IPS-18a (cell line): Measurements from ENCODE around the gene CALHM3.
"Not testable (repeated sequence)": the region's sequence is repeated elsewhere in the genome, so short reads cannot be mapped to it uniquely, and the experiment has no call there.

ENCODE experiments used
- H3K27ac ChIP-seq: one replicate; pipeline ENCODE4 v1.5.1; 2013; ENCODE audit warnings: low read length
- H3K27me3 ChIP-seq: one replicate; pipeline ENCODE4 v1.6.1; 2013; ENCODE audit warnings: mild to moderate bottlenecking, low read length; ENCODE audit not compliant: control insufficient read depth, insufficient read depth
- H3K36me3 ChIP-seq: one replicate; pipeline ENCODE4 v1.6.1; 2013; ENCODE audit warnings: low read depth, low read length; ENCODE audit not compliant: control insufficient read depth
- H3K4me1 ChIP-seq: one replicate; pipeline ENCODE4 v1.6.1; 2013; ENCODE audit warnings: low read depth, low read length; ENCODE audit not compliant: control insufficient read depth
- H3K4me3 ChIP-seq: one replicate; pipeline ENCODE4 v1.5.1; 2013; ENCODE audit warnings: low read length
- H3K9ac ChIP-seq: one replicate; pipeline ENCODE4 v1.6.1; 2013; ENCODE audit warnings: mild to moderate bottlenecking, low read length, moderate library complexity
- H3K9me3 ChIP-seq: one replicate; pipeline ENCODE4 v1.6.1; 2013; ENCODE audit warnings: low read depth, low read length; ENCODE audit not compliant: control insufficient read depth

Gene CALHM3

DNA sequence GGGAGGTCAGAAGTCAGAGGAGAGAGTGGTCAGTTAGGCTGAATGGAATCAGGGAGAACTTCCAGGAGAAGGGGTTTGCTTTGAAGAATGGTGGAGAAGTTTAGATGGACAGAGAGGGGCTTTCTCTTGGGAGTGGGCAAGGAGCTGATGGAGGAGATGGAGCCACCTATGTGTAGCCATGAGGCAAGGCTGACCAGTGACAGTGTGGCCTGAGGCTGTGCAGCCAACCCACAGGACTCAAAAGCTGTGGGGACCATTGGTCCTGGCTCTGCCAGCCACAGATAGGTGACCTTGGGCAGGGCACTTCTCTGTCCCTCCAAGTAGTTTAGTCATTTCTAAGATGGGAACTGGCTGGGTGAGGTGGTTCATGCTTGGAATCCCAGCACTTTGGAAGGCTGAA is 33.1 kb upstream of the CALHM3 start:
- no peaks in the 10 kb centered on the region for H3K9me3 ChIP-seq
- no peak overlapping the region for H3K27ac ChIP-seq
- no peak overlapping the region for H3K4me3 ChIP-seq
- no peak overlapping the region for H3K9ac ChIP-seq
- H3K4me1 ChIP-seq, result no peaks in the 10 kb centered on the region
- no peaks in the 10 kb centered on the region for H3K27me3 ChIP-seq
- no peaks in the 10 kb centered on the region for H3K36me3 ChIP-seq

DNA sequence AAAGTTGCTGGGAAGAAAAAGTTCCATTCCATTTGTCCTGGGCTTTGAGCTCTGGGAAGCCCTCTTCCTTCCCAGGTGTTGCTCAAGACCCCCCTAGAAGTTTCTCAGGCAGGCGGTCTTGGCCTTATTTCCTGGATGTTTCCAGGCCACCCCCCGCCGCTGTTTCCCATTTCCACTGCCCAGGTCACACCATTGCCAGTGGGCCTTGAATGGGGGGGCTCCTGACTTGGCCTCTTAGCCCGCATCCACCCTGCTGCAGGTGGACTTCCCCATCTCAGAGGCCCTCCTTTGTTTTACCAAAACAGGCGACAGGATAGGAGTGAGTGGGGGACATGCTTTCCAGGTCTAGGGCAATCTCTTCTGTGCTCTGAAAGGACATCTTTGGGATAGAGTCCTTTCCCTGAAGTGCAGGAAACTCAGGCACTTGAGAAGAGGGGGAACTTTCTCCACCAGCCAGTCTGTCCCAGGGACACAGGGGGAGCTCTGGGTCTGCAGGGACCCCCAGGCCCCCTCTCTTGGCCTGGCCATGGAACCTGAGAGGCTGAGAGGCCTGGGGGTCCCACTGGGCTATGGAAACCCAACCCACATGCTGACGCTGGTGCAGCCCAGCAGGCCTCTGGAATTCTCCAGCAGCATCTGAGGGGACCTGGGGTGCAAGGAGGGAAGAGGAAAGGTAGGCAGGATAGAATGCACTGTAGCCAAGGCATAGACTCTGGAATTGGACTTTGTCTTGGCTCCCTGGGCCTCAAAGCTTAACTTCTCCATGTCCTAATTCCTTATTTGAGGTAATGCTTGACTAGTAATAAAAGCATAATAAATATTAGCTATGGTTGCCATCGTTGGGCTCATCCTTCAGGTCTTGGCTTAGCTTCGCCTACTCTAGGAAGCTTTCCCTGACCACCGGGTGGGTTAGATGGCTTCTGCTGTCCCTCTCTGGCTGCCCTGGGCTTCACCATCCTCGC is 32.0 kb upstream of the CALHM3 start:
- Histone ChIP-seq H3K36me3 (no peaks in the 10 kb centered on the region), H3K4me3 (no peak overlapping the region), H3K9ac (no peak overlapping the region), H3K27me3 (no peaks in the 10 kb centered on the region), H3K27ac (no peak overlapping the region), H3K4me1 (no peaks in the 10 kb centered on the region), H3K9me3 (no peaks in the 10 kb centered on the region)

DNA sequence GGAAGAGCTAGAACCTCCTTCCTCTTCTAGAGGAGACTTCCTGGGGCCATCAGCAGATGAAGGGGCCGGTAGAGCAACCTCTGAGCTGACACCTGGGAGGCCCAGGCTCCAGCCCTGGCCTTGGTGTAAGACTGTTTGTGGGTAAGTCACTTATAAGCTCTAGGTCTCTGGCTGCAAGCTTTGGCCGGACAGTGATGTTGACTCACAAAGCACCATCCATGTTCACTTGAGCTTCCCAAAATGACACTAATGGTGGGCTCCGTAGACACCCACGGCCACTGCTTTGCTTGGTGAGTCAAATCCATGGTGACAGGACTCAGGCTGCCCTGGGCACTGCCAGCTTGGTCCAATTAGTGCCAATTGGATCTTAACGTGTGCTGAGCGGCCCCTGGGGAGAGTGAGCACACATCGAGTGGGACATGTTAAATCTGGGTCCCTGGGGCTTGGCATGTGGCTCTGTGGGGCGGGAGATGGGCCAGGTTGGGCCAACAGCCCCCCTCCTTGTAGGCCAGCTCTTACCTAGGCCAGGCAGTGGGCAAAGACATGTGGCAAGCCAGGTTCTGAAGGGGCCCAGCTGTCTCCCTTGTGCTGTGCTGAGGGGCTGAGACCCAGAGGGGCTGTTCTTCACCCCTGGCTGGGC is 31.1 kb upstream of the CALHM3 start:
- no peaks in the 10 kb centered on the region for H3K4me1 ChIP-seq
- no peaks in the 10 kb centered on the region for H3K27me3 ChIP-seq

DNA sequence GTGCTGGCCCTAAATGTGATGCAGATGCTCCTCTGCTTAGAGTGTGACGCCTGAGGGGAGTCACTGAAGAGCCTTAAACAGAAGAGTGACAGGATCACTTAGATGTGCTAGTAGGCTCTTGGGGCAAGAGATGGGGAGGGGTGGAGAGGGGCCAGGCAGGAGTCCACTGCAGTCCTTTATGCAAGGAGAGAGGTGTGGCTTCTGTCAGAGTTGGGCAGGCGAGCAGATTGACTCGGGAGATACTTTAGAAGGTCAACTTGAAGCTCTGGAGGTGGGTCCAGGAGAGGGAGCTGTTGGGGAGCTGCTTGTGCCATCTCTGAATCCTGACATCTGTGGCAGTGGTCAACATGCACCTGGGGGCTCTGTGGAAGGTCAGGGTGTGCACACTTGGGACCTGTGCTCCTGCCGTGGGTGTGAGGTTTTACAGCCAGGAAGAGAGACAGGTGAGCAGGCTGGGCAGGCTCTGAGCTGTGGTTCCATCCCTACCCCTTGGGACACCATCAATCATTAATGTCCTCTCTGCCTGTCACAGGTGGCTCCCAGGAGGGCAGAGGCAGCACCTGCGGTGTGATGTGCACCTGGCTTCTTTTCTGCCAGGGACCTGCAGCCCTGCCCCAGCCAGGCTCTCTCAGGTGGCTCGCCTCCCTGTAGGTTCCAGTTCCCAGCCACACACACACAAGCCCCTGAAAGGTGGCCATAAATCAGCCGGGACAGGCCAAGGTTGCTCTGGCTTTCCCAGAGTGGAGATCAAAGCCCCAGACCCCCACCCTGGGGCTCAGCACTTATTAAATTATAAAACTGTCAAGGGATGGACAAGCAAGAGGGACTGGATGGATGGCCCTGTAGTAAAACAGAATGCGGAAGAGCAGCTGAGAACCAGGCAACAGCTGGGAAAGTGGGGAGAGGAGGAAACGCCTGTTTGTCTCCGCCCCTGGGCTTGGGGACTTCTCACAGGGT is 28.5 kb upstream of the CALHM3 start:
- H3K9me3 ChIP-seq, result no peaks in the 10 kb centered on the region
- H3K4me3 ChIP-seq, result no peak overlapping the region
- peaks cover 2% of the 10 kb centered on the region for H3K4me1 ChIP-seq
- no peak overlapping the region for H3K27ac ChIP-seq
- H3K27me3 ChIP-seq, result no peaks in the 10 kb centered on the region
- no peak overlapping the region for H3K9ac ChIP-seq
- H3K36me3 ChIP-seq, result no peaks in the 10 kb centered on the region

More for the DNA sequence above, 31.1 kb upstream of the CALHM3 start:
- H3K9me3 ChIP-seq, result no peaks in the 10 kb centered on the region
- H3K36me3 ChIP-seq, result no peaks in the 10 kb centered on the region
- H3K4me3 ChIP-seq, result no peak overlapping the region
- no peak overlapping the region for H3K27ac ChIP-seq
- H3K9ac ChIP-seq, result no peak overlapping the region

DNA sequence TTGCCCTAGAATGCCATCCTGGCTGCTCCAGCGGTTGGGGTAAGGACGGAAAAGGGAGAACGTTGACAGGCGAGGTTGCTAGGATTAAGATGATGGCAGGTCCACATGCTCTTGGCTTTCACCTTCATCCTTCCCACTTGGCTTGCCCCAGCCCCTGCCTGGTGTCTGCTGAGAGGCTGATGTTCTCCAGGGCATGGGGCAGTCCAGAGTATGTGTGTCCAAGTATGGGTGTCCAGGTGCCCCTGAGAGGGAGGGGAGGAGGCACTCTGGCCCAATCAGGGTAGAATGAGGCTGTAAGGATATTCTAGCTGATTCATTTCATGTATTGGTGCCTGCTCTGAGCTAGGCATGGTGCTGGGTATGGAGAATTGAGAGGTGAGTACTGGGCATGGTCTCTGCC is 27.0 kb upstream of the CALHM3 start:
- H3K36me3 ChIP-seq, result no peaks in the 10 kb centered on the region
- no peak overlapping the region for H3K27ac ChIP-seq
- H3K27me3 ChIP-seq, result no peaks in the 10 kb centered on the region
- no peak overlapping the region for H3K4me3 ChIP-seq
- no peaks in the 10 kb centered on the region for H3K9me3 ChIP-seq
- H3K9ac ChIP-seq, result no peak overlapping the region
- H3K4me1 ChIP-seq, result peaks cover 2% of the 10 kb centered on the region

DNA sequence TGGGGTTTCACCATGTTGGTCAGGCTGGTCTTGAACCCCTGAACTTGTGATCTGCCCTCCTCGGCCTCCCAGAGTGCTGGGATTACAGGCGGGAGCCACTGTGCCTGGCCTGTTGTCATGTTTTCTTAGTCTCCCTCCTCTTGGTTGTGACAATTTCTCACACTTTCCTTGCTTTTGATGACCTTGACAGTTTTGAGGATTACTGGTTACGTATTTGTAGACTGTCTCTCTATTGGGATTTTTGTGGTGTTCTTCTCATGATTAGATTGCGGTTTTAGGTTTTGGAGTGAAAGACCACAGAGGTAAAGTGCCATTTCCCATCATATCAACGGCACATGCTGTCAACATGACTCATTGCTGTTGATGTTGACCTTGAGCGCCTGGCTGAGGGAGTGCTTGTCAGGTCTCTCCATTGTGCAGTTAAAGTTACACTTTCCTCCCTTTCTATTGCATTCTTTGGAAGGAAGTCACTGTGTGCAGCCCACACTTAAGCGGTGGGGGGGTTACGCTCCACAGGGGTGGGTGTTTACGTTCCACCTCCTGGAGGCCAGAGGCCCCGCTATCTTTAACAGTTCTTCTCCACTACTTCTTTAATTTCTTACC is 25.2 kb upstream of the CALHM3 start:
- no peaks in the 10 kb centered on the region for H3K27me3 ChIP-seq
- no peaks in the 10 kb centered on the region for H3K36me3 ChIP-seq
- peaks cover 2% of the 10 kb centered on the region for H3K4me1 ChIP-seq
- H3K9ac ChIP-seq, result no peak overlapping the region
- H3K27ac ChIP-seq, result no peak overlapping the region
- H3K4me3 ChIP-seq, result no peak overlapping the region
- no peaks in the 10 kb centered on the region for H3K9me3 ChIP-seq

DNA sequence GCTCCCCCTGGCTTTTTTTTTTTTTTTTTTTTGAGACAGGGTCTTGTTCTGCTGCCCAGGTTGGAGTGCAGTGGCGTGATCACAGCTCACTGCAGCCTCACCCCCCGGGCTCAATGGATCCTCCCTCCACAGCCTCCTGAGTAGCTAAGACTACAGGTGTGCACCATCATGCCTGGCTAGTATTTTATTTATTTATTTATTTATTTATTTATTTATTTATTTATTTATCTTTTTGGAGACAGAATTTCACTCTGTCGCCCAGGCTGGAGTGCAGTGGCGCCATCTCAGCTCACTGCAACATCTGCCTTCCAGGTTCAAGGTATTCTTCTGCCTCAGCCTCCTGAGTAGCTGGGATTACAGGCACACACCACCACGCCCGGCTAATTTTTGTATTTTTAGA is 24.7 kb upstream of the CALHM3 start:
- H3K27ac ChIP-seq, H3K4me1 ChIP-seq, H3K27me3 ChIP-seq, H3K9me3 ChIP-seq, H3K36me3 ChIP-seq, H3K4me3 ChIP-seq, H3K9ac ChIP-seq: not testable (repeated sequence)

DNA sequence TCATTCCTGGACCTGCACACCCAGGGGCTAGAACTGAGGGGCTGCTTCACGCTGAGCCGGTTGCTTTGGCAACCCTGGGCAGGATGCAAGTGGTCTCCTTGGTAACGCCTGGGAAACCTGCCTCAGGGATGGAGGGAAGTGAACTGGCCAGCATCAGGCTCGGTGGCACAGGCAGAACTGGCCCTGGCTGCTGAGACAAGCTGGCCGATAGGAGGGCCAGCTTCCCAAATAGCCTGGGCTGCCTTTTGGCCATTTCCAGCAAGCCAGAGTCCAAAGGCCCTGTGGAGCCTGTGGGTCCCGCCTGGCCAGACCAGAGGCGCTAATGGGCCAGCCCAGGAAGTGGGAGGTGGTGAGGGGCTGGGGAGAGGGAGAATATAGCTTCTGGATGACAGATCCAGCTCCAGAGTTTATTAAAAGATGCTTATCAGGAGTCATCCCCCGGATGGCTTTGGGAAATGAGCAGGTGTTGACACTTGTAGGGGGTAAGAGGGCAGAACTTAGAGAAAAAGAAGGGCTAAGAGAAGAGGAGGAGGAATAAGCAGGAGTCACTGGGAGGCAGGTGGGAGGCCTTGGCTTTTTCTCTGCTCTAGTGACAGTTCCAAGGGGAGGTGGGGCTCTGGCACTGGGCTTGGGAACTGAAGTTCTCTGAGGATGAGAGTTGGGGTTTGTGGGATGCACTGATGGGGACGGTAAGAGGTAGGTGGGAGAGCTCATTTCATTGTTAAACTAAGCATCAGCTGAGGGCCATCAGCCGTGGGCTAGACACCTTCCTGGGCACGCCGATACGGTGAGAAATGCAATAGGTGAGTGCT is 24.0 kb upstream of the CALHM3 start:
- Histone ChIP-seq H3K27me3 (no peaks in the 10 kb centered on the region), H3K36me3 (no peaks in the 10 kb centered on the region), H3K9me3 (no peaks in the 10 kb centered on the region), H3K9ac (no peak overlapping the region), H3K27ac (no peak overlapping the region), H3K4me3 (no peak overlapping the region), H3K4me1 (peaks cover 2% of the 10 kb centered on the region)

DNA sequence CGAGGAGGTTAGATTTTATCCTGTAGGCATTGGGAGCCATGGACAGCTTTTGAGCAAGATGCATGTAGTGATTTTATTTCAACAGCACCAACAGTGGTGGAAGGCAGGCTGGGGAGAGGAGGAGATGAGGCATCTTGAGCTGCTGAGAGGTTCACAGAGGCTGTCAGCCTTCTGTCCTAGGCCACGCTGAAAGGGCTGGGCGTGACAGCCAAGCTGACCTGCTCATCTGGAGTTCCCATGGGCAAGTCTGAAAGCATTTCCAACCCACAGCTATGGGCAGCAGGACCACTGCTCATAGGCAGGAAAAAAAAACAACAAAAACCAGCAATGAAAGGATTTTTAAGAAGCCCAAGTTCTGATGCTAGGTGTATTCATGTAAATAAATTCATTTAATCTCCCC is 22.1 kb upstream of the CALHM3 start:
- no peak overlapping the region for H3K4me3 ChIP-seq
- no peaks in the 10 kb centered on the region for H3K36me3 ChIP-seq
- peaks cover 2% of the 10 kb centered on the region for H3K4me1 ChIP-seq
- no peak overlapping the region for H3K9ac ChIP-seq
- peaks cover 14% of the 10 kb centered on the region for H3K27me3 ChIP-seq
- H3K9me3 ChIP-seq, result no peaks in the 10 kb centered on the region
- H3K27ac ChIP-seq, result no peak overlapping the region

DNA sequence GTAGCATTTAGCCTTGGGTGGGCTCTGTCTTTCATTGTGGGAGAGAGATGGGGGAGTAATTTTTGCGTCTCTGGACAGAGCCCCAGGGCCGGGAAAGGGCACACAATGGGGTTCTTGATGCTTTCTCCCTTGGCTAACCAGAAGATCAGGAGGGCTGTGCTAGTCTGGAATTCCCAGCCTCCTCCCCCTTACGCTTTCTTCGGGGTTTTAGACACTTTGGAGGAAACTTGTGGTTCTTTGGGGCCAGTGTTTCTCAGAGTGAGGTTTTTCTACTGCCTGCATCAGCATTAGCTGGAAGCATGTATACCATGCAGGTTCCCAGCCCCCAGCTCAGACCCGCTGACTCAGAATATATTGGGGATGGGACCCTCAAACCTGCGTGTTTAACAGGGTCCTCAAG is 21.4 kb upstream of the CALHM3 start:
- H3K4me1 ChIP-seq, result peaks cover 2% of the 10 kb centered on the region
- H3K27me3 ChIP-seq, result peaks cover 17% of the 10 kb centered on the region
- no peak overlapping the region for H3K4me3 ChIP-seq
- no peaks in the 10 kb centered on the region for H3K9me3 ChIP-seq
- H3K9ac ChIP-seq, result no peak overlapping the region
- no peak overlapping the region for H3K27ac ChIP-seq
- no peaks in the 10 kb centered on the region for H3K36me3 ChIP-seq
